ENCODE data around the gene POLE4.

- TF ChIP-seq CTCF (IDR thresholded peaks at IDR 0.05) (no peak), POLR2A (IDR thresholded peaks at IDR 0.05) (no peak)
These were observed 33.5 kb downstream of the POLE4 start for GRCh38 chr2:74991977-74992376.

Measured in heart left ventricle (tissue), 13 donors.